Endodermal cell (in vitro differentiated cells): Measurements from ENCODE around the gene ZC3H18. TPM values are rescaled to one million over a fixed set of nuclear protein-coding genes. Genes with fewer than 3 reads are reported as not detected.

Experiments used
- DNase-seq: peaks from one replicate; pipeline ENCODE4 v3.0.0-alpha.2; 2017
- H3K27ac ChIP-seq: 2 replicates; pipeline ENCODE4 v1.5.1; 2013; ENCODE audit warnings: mild to moderate bottlenecking, low read depth, low read length, moderate library complexity
- H3K27me3 ChIP-seq: 2 replicates; pipeline ENCODE4 v1.6.1; 2013; ENCODE audit warnings: mild to moderate bottlenecking, low read length, moderate library complexity; ENCODE audit not compliant: insufficient read depth, control insufficient read depth, poor library complexity, severe bottlenecking
- H3K36me3 ChIP-seq: 2 replicates; pipeline ENCODE4 v1.7.0; 2013; ENCODE audit warnings: mild to moderate bottlenecking, low read length, moderate library complexity; ENCODE audit not compliant: control insufficient read depth, insufficient read depth
- H3K4me1 ChIP-seq: one replicate; pipeline ENCODE4 v1.7.0; 2013; ENCODE audit warnings: low read length; ENCODE audit not compliant: control insufficient read depth, insufficient read depth
- H3K4me3 ChIP-seq: 2 replicates; pipeline ENCODE4 v1.5.1; 2013; ENCODE audit warnings: mild to moderate bottlenecking, low read length, moderate library complexity
- H3K9ac ChIP-seq: 2 replicates; pipeline ENCODE4 v1.6.1; 2013; ENCODE audit warnings: mild to moderate bottlenecking, low read length, moderate library complexity; ENCODE audit not compliant: poor library complexity, severe bottlenecking; ENCODE audit errors: extremely low read depth
- H3K9me3 ChIP-seq: 2 replicates; pipeline ENCODE4 v1.6.1; 2013; ENCODE audit warnings: mild to moderate bottlenecking, low read length, moderate library complexity; ENCODE audit not compliant: control insufficient read depth
- H3K27ac Mint-ChIP-seq: 2 replicates; pipeline ENCODE4 v1.8.0; 2020; ENCODE audit warnings: mixed read lengths
- H3K27me3 Mint-ChIP-seq: 2 replicates; pipeline ENCODE4 v1.8.0; 2021; ENCODE audit warnings: mild to moderate bottlenecking, mixed read lengths; ENCODE audit not compliant: insufficient read depth
- H3K36me3 Mint-ChIP-seq: 2 replicates; pipeline ENCODE4 v1.8.0; 2020; ENCODE audit warnings: low read depth, mixed read lengths
- H3K4me1 Mint-ChIP-seq: 2 replicates; pipeline ENCODE4 v1.8.0; 2020; ENCODE audit warnings: mixed read lengths
- H3K4me3 Mint-ChIP-seq: 2 replicates; pipeline ENCODE4 v1.8.0; 2020; ENCODE audit warnings: mild to moderate bottlenecking, moderate library complexity, mixed read lengths
- H3K9me3 Mint-ChIP-seq: 2 replicates; pipeline ENCODE4 v1.8.0; 2020; ENCODE audit warnings: mild to moderate bottlenecking, mixed read lengths
- WGBS, 2 experiments: methylation state at CpG; one replicate each; pipeline versions ENCODE4 v1.1.5 to v1.1.7; 2013; ENCODE audit warnings: missing lambda C conversion rate in 2 of 2, mixed read lengths in 1 of 2; ENCODE audit not compliant: insufficient coverage in 1 of 2, insufficient read length in 1 of 2; 5-methylcytosine and 5-hydroxymethylcytosine counted together
- total RNA-seq, 2 donors: library from RNA; stranded (reverse); fragmentation: NEBNext Ultra II Directional in 1 of 2; extraction: Animal tissue kit (Norgen Biotek cat#: 25700) in 1 of 2; gene quantifications; 2 replicates in 1 of 2; 3 replicates in 1 of 2; pipeline ENCODE4 v1.2.1, GENCODE V29; 2021
- TF ChIP-seq, protein P1 (sequence below): fragments of 200-600 bp; sonication (generic); conservative IDR thresholded peaks from 2 replicates; pipeline ENCODE4 v1.5.0; 2021; ENCODE audit warnings: antibody characterized with exemption, mild to moderate bottlenecking

The ZC3H18 gene
- total RNA-seq, 2 donors from 2014 or later: 75.4 to 76.6 TPM

DNA sequence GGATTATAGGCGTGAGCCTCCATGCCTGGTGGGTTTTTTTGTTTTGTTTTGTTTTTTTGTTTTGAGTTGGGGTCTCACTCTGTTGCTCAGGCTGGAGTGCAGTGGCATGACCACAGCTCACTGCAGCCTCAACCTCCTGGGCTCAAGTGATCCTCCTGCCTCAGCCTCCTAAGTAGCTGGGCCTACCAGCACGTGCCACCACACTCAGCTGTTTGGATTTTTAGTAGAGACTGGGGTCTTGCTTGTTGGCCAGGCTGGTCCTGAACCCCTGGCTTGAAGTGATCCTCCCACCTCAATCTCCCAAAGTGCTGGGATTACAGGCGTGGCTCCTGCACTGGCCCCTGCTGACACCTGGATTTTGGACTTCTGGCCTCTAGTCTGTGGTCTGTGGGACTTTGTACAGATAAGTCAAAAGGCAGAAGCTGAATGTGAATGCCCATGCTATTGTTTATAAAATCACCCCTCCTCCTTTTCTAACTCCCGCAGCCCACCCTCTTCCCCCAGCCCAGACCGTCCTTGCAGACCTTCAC lies 110.4 kb downstream of the ZC3H18 start:
- peaks cover 18% of the 10 kb centered on the region for H3K27me3 Mint-ChIP-seq
- peaks cover 17% of the 10 kb centered on the region for H3K27me3 ChIP-seq
- H3K4me1 Mint-ChIP-seq: no peaks in the 10 kb centered on the region

DNA sequence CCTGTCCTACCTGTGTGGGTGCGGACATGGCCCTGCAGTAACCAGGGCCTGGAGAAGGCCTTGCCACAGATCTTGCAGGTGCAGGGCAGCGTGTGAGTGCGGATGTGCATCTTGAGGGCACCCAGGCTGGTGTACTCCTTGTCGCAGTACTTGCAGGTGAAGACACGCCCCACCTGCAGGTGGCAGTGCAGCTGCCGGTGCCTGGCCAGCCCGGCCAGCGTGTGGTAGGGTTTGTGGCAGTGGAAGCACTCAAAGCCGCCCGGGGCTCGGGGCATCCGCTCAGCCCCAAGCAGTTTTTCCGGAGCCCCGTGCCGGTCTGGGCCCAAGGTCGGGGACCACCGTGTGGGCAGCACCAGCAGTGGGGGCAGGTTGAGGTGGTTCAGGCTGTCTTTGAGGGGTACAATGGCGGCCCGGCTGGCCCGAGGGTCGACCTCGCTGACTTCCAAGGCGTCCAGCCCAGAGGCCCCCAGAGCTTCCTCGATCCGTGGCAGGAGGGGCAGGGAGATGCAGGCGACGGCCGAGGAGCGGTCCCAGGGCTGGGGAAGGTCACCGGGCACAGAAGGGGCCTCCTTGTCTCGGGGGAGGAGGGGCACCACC lies 111.0 kb downstream of the ZC3H18 start:
- no peaks in the 10 kb centered on the region for H3K4me1 Mint-ChIP-seq
- H3K9me3 Mint-ChIP-seq: no peaks in the 10 kb centered on the region
- 84 to 94% methylated on average over 3 to 31 of the region's 31 CpGs for WGBS, 2 experiments
- no peak overlapping the region for H3K4me3 ChIP-seq
- H3K36me3 Mint-ChIP-seq: peaks cover 2% of the 10 kb centered on the region
- H3K27me3 ChIP-seq: peaks cover 22% of the 10 kb centered on the region
- no peaks in the 10 kb centered on the region for H3K4me1 ChIP-seq
- peak overlapping the region; percentile 24 for H3K27ac ChIP-seq
- H3K4me3 Mint-ChIP-seq: no peak overlapping the region
- no peaks in the 10 kb centered on the region for H3K36me3 ChIP-seq
- H3K27me3 Mint-ChIP-seq: peaks cover 18% of the 10 kb centered on the region
- TF ChIP-seq, protein P1, sequence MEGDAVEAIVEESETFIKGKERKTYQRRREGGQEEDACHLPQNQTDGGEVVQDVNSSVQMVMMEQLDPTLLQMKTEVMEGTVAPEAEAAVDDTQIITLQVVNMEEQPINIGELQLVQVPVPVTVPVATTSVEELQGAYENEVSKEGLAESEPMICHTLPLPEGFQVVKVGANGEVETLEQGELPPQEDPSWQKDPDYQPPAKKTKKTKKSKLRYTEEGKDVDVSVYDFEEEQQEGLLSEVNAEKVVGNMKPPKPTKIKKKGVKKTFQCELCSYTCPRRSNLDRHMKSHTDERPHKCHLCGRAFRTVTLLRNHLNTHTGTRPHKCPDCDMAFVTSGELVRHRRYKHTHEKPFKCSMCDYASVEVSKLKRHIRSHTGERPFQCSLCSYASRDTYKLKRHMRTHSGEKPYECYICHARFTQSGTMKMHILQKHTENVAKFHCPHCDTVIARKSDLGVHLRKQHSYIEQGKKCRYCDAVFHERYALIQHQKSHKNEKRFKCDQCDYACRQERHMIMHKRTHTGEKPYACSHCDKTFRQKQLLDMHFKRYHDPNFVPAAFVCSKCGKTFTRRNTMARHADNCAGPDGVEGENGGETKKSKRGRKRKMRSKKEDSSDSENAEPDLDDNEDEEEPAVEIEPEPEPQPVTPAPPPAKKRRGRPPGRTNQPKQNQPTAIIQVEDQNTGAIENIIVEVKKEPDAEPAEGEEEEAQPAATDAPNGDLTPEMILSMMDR: peak; percentile 78
- peak; percentile 90 for DNase-seq
- H3K9me3 ChIP-seq: no peaks in the 10 kb centered on the region
- H3K27ac Mint-ChIP-seq: no peak overlapping the region
- no peak overlapping the region for H3K9ac ChIP-seq

More for the DNA sequence above, 110.4 kb downstream of the ZC3H18 start:
- DNase-seq: no peak
- Histone ChIP-seq H3K36me3 (no peaks in the 10 kb centered on the region), H3K27ac (no peak overlapping the region), H3K4me1 (no peaks in the 10 kb centered on the region), H3K9me3 (no peaks in the 10 kb centered on the region), H3K9ac (no peak overlapping the region), H3K4me3 (no peak overlapping the region)
- no peak overlapping the region for H3K27ac Mint-ChIP-seq
- no peaks in the 10 kb centered on the region for H3K9me3 Mint-ChIP-seq
- no peak overlapping the region for H3K4me3 Mint-ChIP-seq
- peaks cover 4% of the 10 kb centered on the region for H3K36me3 Mint-ChIP-seq
- 87 to 95% methylated on average over 2 to 5 of the region's 5 CpGs for WGBS, 2 experiments
- TF ChIP-seq, protein P1: no peak

Other genes with a start within 250 kb of the ZC3H18 start
- 1 to 10 TPM in 1 of 2 donors, under 1 TPM in 1; 0.68 to 4.7 TPM for gene ZNF469, start 187.4 kb upstream of the ZC3H18 start, total RNA-seq
- gene ZFPM1, start 117.1 kb upstream of the ZC3H18 start, total RNA-seq: 10 to 100 TPM; 18.1 to 21.5 TPM
- not detected for gene IL17C, start 68.2 kb downstream of the ZC3H18 start, total RNA-seq
- 100 to 1,000 TPM; 188 to 220 TPM for gene CYBA, start 80.7 kb downstream of the ZC3H18 start, total RNA-seq
- gene MVD, start 92.7 kb downstream of the ZC3H18 start, total RNA-seq: 10 to 100 TPM; 79.8 to 81.4 TPM
- gene SNAI3, start 116.1 kb downstream of the ZC3H18 start, total RNA-seq: 1 to 10 TPM in 1 of 2 donors, under 1 TPM in 1; 0.77 to 2.1 TPM
- gene RNF166, start 136.0 kb downstream of the ZC3H18 start, total RNA-seq: 10 to 100 TPM; 24.2 to 27.2 TPM
- gene CTU2, start 136.1 kb downstream of the ZC3H18 start, total RNA-seq: 10 to 100 TPM; 16.7 to 24.3 TPM
- gene PIEZO1, start 214.8 kb downstream of the ZC3H18 start, total RNA-seq: 10 to 100 TPM; 84.1 to 97.0 TPM
- 10 to 100 TPM; 57.1 to 63.0 TPM for gene CDT1, start 233.4 kb downstream of the ZC3H18 start, total RNA-seq
- 100 to 1,000 TPM; 200 to 230 TPM for gene APRT, start 241.5 kb downstream of the ZC3H18 start, total RNA-seq